ENCODE measurements around the gene DNAJC24. TPM values are rescaled to one million over a fixed set of nuclear protein-coding genes. Genes with fewer than 3 reads are reported as not detected.

The DNAJC24 gene
- total RNA-seq, 4 donors from 2014 or later: 9.6 to 17.8 (median 14.3) TPM

GRCh38 chr11:31474083-31474482 lies 104.4 kb downstream of the DNAJC24 start:
- no peak overlapping the region for H3K27ac ChIP-seq
- no peaks in the 10 kb centered on the region for H3K4me1 ChIP-seq
- peaks cover 0 to 6% (median 0%) of the 10 kb centered on the region in 3 donors for H3K36me3 ChIP-seq
- H3K4me3 ChIP-seq: no peak overlapping the region
- H3K27me3 ChIP-seq: no peaks in the 10 kb centered on the region
- H3K9me3 ChIP-seq: no peaks in the 10 kb centered on the region
- no peak for TF ChIP-seq CTCF (IDR thresholded peaks at IDR 0.05)
- TF ChIP-seq POLR2A (IDR thresholded peaks at IDR 0.05): no peak
- TF ChIP-seq EP300 (IDR thresholded peaks at IDR 0.05): no peak
- DNase-seq (ENCODE audit: low spot score in 2 of 2): no peak

- no peak overlapping the region for H3K27ac ChIP-seq
- no peak overlapping the region for H3K4me3 ChIP-seq
- WGBS, 2 donors: 80 to 83% methylated on average over 6 of the region's 6 CpGs
- no peaks in the 10 kb centered on the region for H3K27me3 ChIP-seq
- TF ChIP-seq EP300 (IDR thresholded peaks at IDR 0.05): no peak
- no peak for TF ChIP-seq POLR2A (IDR thresholded peaks at IDR 0.05)
- TF ChIP-seq CTCF (IDR thresholded peaks at IDR 0.05): no peak
- DNase-seq (ENCODE audit: low spot score in 2 of 2): no peak
- no peaks in the 10 kb centered on the region for H3K36me3 ChIP-seq
- H3K4me1 ChIP-seq: no peaks in the 10 kb centered on the region
- H3K9me3 ChIP-seq: no peaks in the 10 kb centered on the region
Observed at GRCh38 chr11:31477528-31478222, 108.0 kb downstream of the DNAJC24 start.

GRCh38 chr11:31478223-31478590 lies 108.5 kb downstream of the DNAJC24 start:
- no peaks in the 10 kb centered on the region for H3K36me3 ChIP-seq
- 76 to 80% methylated on average over 2 of the region's 2 CpGs for WGBS, 2 donors
- DNase-seq (ENCODE audit: low spot score in 2 of 2): no peak

GRCh38 chr11:31479066-31479465 lies 109.4 kb downstream of the DNAJC24 start:
- DNase-seq (ENCODE audit: low spot score in 2 of 2): no peak
- H3K4me1 ChIP-seq: no peaks in the 10 kb centered on the region
- WGBS, 2 donors: 86 to 89% methylated on average over 4 of the region's 4 CpGs
- no peak overlapping the region for H3K27ac ChIP-seq
- H3K36me3 ChIP-seq: no peaks in the 10 kb centered on the region
- H3K4me3 ChIP-seq: no peak overlapping the region
- H3K9me3 ChIP-seq: no peaks in the 10 kb centered on the region
- TF ChIP-seq POLR2A (IDR thresholded peaks at IDR 0.05): no peak
- TF ChIP-seq CTCF (IDR thresholded peaks at IDR 0.05): no peak
- TF ChIP-seq EP300 (IDR thresholded peaks at IDR 0.05): no peak
- H3K27me3 ChIP-seq: no peaks in the 10 kb centered on the region

More at GRCh38 chr11:31478223-31478590, 108.5 kb downstream of the DNAJC24 start:
- no peaks in the 10 kb centered on the region for H3K4me1 ChIP-seq
- no peak overlapping the region for H3K4me3 ChIP-seq
- H3K27me3 ChIP-seq: no peaks in the 10 kb centered on the region
- H3K27ac ChIP-seq: no peak overlapping the region
- no peak for TF ChIP-seq POLR2A (IDR thresholded peaks at IDR 0.05)
- no peak for TF ChIP-seq EP300 (IDR thresholded peaks at IDR 0.05)
- TF ChIP-seq CTCF (IDR thresholded peaks at IDR 0.05): no peak
- no peaks in the 10 kb centered on the region for H3K9me3 ChIP-seq

GRCh38 chr11:31480930-31481329 lies 111.3 kb downstream of the DNAJC24 start:
- no peak for DNase-seq (ENCODE audit: low spot score in 2 of 2)
- H3K36me3 ChIP-seq: no peaks in the 10 kb centered on the region
- WGBS, 2 donors: 57 to 60% methylated on average over 3 of the region's 3 CpGs
- H3K27ac ChIP-seq: no peak overlapping the region
- no peaks in the 10 kb centered on the region for H3K27me3 ChIP-seq
- TF ChIP-seq POLR2A (IDR thresholded peaks at IDR 0.05) (no peak), EP300 (IDR thresholded peaks at IDR 0.05) (no peak), CTCF (IDR thresholded peaks at IDR 0.05) (no peak)
- H3K4me3 ChIP-seq: no peak overlapping the region
- no peaks in the 10 kb centered on the region for H3K9me3 ChIP-seq
- no peaks in the 10 kb centered on the region for H3K4me1 ChIP-seq

Other genes with a start within 250 kb of the DNAJC24 start
- 1 to 10 TPM; 1.1 to 6.1 (median 1.9) TPM for gene DCDC1, start 121 bp upstream of the DNAJC24 start, total RNA-seq
- 100 to 1,000 TPM in 1 of 4 donors, 10 to 100 TPM in 3; 22.5 to 119 (median 37.5) TPM for gene IMMP1L, start 139.8 kb downstream of the DNAJC24 start, total RNA-seq
- 10 to 100 TPM; 19.2 to 32.1 (median 29.7) TPM for gene ELP4, start 139.9 kb downstream of the DNAJC24 start, total RNA-seq

Measured in tibial nerve (tissue), 4 donors.